ENCODE measurements around the gene SLC24A1.
A peak's percentile ranks its signal among the peaks of the same experiment; 100 is the strongest.

SLC24A1 gene

DNA sequence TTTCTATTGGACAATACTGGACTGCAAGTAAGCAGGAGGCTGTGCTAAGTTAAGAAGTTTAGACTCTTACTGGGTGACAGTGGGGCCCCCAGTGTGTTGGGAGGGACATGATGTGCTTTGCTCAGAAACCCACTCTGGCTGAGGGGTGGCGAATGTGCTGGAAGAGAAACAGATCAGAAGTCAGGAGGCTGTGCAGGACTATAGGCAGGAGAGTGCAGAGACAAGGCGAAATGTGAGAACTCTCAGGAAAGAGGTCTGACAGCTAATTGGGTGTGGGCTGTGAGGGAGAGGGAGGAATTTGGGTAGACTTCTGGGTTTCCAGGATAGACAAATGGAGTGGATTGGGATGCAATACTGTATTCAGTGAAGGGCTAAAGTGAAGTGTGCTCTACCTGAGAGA, 12.0 kb downstream of the SLC24A1 start:
- no peaks in the 10 kb centered on the region for H3K27me3 ChIP-seq (ENCODE audit: control insufficient read depth in 1 of 2, insufficient read depth in 2 of 2, low read length in 2 of 2)
- H3K4me3 ChIP-seq (ENCODE audit: low read depth in 1 of 2, low read length in 2 of 2), result no peak overlapping the region
- H3K9me3 ChIP-seq (ENCODE audit: control insufficient read depth in 1 of 2, low read length in 2 of 2), result no peaks in the 10 kb centered on the region
- H3K36me3 ChIP-seq (ENCODE audit: control insufficient read depth in 1 of 2, insufficient read depth in 2 of 2, low read length in 2 of 2), result peaks cover 0 to 1% of the 10 kb centered on the region in 2 donors
- H3K9ac ChIP-seq (ENCODE audit: low read depth in 1 of 2, low read length in 2 of 2), result no peak overlapping the region
- H3K27ac ChIP-seq (ENCODE audit: low read depth, low read length), result no peak overlapping the region
- peaks cover 3 to 5% of the 10 kb centered on the region in 2 donors for H3K4me1 ChIP-seq (ENCODE audit: control insufficient read depth in 1 of 2, insufficient read depth in 2 of 2, low read length in 2 of 2)

DNA sequence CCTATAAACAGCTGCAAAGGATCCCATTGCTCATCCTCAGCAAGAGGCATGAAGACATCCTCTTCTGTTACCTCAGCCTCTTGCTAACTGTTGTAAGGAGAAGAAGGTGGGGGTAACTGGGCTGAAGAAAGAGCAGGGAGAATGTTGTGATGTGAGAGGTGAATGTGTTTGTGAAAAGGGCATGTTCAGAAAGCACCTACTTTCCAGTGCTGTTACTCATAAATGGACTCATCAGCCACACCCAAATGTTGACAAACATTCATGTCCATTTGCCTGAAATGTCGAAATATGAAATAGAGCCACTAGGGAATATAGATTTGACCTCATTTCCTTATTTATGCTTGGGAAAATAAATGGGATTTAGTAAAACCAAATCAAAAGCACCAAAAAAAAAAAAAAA, 12.6 kb downstream of the SLC24A1 start:
- H3K4me3 ChIP-seq (ENCODE audit: low read depth in 1 of 2, low read length in 2 of 2), result no peak overlapping the region
- H3K27ac ChIP-seq (ENCODE audit: low read depth, low read length), result no peak overlapping the region
- no peak overlapping the region for H3K9ac ChIP-seq (ENCODE audit: low read depth in 1 of 2, low read length in 2 of 2)
- no peaks in the 10 kb centered on the region for H3K27me3 ChIP-seq (ENCODE audit: control insufficient read depth in 1 of 2, insufficient read depth in 2 of 2, low read length in 2 of 2)
- peaks cover 3 to 7% of the 10 kb centered on the region in 2 donors for H3K4me1 ChIP-seq (ENCODE audit: control insufficient read depth in 1 of 2, insufficient read depth in 2 of 2, low read length in 2 of 2)
- H3K36me3 ChIP-seq (ENCODE audit: control insufficient read depth in 1 of 2, insufficient read depth in 2 of 2, low read length in 2 of 2), result no peaks in the 10 kb centered on the region
- no peaks in the 10 kb centered on the region for H3K9me3 ChIP-seq (ENCODE audit: control insufficient read depth in 1 of 2, low read length in 2 of 2)

DNA sequence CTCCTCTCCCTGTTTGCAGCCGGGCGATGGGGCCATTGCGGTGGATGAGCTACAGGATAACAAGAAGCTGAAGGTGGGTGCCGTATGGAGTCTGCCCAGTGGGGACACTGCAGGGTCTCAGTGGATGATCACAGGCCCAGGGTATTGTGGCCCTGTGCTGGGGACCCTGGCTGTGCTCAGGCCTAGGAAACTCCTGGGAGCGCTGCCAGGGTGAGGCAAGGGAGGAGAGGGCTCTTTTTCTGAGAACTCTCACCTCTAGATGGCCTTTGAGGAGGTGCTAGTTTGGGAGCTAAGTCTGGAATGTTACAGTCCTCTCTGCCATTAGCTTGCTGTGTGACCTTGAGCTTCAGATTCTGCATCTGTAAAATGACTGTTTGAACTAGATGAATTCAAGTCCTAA, 16.4 kb downstream of the SLC24A1 start:
- Histone ChIP-seq H3K36me3 (ENCODE audit: control insufficient read depth in 1 of 2, insufficient read depth in 2 of 2, low read length in 2 of 2) (no peaks in the 10 kb centered on the region), H3K27me3 (ENCODE audit: control insufficient read depth in 1 of 2, insufficient read depth in 2 of 2, low read length in 2 of 2) (no peaks in the 10 kb centered on the region), H3K9me3 (ENCODE audit: control insufficient read depth in 1 of 2, low read length in 2 of 2) (no peaks in the 10 kb centered on the region), H3K4me3 (ENCODE audit: low read depth in 1 of 2, low read length in 2 of 2) (no peak overlapping the region), H3K9ac (ENCODE audit: low read depth in 1 of 2, low read length in 2 of 2) (no peak overlapping the region), H3K4me1 (ENCODE audit: control insufficient read depth in 1 of 2, insufficient read depth in 2 of 2, low read length in 2 of 2) (peaks cover 0 to 13% of the 10 kb centered on the region in 2 donors), H3K27ac (ENCODE audit: low read depth, low read length) (no peak overlapping the region)

- Histone ChIP-seq H3K27ac (ENCODE audit: low read depth, low read length) (no peak overlapping the region), H3K9ac (ENCODE audit: low read depth in 1 of 2, low read length in 2 of 2) (no peak overlapping the region), H3K27me3 (ENCODE audit: control insufficient read depth in 1 of 2, insufficient read depth in 2 of 2, low read length in 2 of 2) (no peaks in the 10 kb centered on the region), H3K4me3 (ENCODE audit: low read depth in 1 of 2, low read length in 2 of 2) (peak overlapping the region in 1 of 2 donors; percentile 7), H3K9me3 (ENCODE audit: control insufficient read depth in 1 of 2, low read length in 2 of 2) (no peaks in the 10 kb centered on the region), H3K36me3 (ENCODE audit: control insufficient read depth in 1 of 2, insufficient read depth in 2 of 2, low read length in 2 of 2) (no peaks in the 10 kb centered on the region), H3K4me1 (ENCODE audit: control insufficient read depth in 1 of 2, insufficient read depth in 2 of 2, low read length in 2 of 2) (peaks cover 0 to 13% of the 10 kb centered on the region in 2 donors)
Measured at GRCh38 chr15:65638681-65639089, 16.9 kb downstream of the SLC24A1 start.

GRCh38 chr15:65639509-65639908, 17.8 kb downstream of the SLC24A1 start:
- Histone ChIP-seq H3K9ac (ENCODE audit: low read depth in 1 of 2, low read length in 2 of 2) (no peak overlapping the region), H3K4me1 (ENCODE audit: control insufficient read depth in 1 of 2, insufficient read depth in 2 of 2, low read length in 2 of 2) (peaks cover 0 to 13% of the 10 kb centered on the region in 2 donors), H3K4me3 (ENCODE audit: low read depth in 1 of 2, low read length in 2 of 2) (no peak overlapping the region)

GRCh38 chr15:65641768-65642475, 20.2 kb downstream of the SLC24A1 start:
- Histone ChIP-seq H3K9ac (ENCODE audit: low read depth in 1 of 2, low read length in 2 of 2) (no peak overlapping the region), H3K9me3 (ENCODE audit: control insufficient read depth in 1 of 2, low read length in 2 of 2) (no peaks in the 10 kb centered on the region), H3K27ac (ENCODE audit: low read depth, low read length) (no peak overlapping the region), H3K27me3 (ENCODE audit: control insufficient read depth in 1 of 2, insufficient read depth in 2 of 2, low read length in 2 of 2) (no peaks in the 10 kb centered on the region), H3K4me3 (ENCODE audit: low read depth in 1 of 2, low read length in 2 of 2) (no peak overlapping the region), H3K36me3 (ENCODE audit: control insufficient read depth in 1 of 2, insufficient read depth in 2 of 2, low read length in 2 of 2) (no peaks in the 10 kb centered on the region), H3K4me1 (ENCODE audit: control insufficient read depth in 1 of 2, insufficient read depth in 2 of 2, low read length in 2 of 2) (peaks cover 0 to 13% of the 10 kb centered on the region in 2 donors)

More at GRCh38 chr15:65639509-65639908, 17.8 kb downstream of the SLC24A1 start:
- Histone ChIP-seq H3K9me3 (ENCODE audit: control insufficient read depth in 1 of 2, low read length in 2 of 2) (no peaks in the 10 kb centered on the region), H3K27me3 (ENCODE audit: control insufficient read depth in 1 of 2, insufficient read depth in 2 of 2, low read length in 2 of 2) (no peaks in the 10 kb centered on the region), H3K36me3 (ENCODE audit: control insufficient read depth in 1 of 2, insufficient read depth in 2 of 2, low read length in 2 of 2) (no peaks in the 10 kb centered on the region), H3K27ac (ENCODE audit: low read depth, low read length) (no peak overlapping the region)

DNA sequence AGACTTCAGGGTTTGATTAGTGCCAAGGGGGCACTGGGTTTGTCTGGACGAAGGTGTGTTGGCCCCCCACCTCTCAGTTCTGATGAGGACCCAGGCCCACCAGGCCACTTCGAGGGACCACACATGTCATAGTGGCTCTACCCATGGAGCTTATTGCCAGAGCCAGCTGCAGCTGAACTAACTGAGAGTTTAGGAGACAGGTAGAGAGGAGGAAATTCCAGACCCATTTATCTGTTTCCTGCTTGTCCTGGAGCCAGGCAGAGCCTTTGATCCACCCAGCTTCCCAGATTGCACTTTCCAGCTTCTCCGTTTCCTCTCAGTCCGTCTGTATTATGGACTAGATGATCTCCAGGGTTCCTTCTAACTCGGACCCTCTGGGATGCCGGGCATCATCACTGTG, 20.9 kb downstream of the SLC24A1 start:
- Histone ChIP-seq H3K27me3 (ENCODE audit: control insufficient read depth in 1 of 2, insufficient read depth in 2 of 2, low read length in 2 of 2) (no peaks in the 10 kb centered on the region), H3K27ac (ENCODE audit: low read depth, low read length) (no peak overlapping the region), H3K9ac (ENCODE audit: low read depth in 1 of 2, low read length in 2 of 2) (no peak overlapping the region), H3K4me1 (ENCODE audit: control insufficient read depth in 1 of 2, insufficient read depth in 2 of 2, low read length in 2 of 2) (peaks cover 0 to 13% of the 10 kb centered on the region in 2 donors), H3K4me3 (ENCODE audit: low read depth in 1 of 2, low read length in 2 of 2) (no peak overlapping the region), H3K9me3 (ENCODE audit: control insufficient read depth in 1 of 2, low read length in 2 of 2) (no peaks in the 10 kb centered on the region), H3K36me3 (ENCODE audit: control insufficient read depth in 1 of 2, insufficient read depth in 2 of 2, low read length in 2 of 2) (no peaks in the 10 kb centered on the region)

GRCh38 chr15:65644282-65644681, 22.5 kb downstream of the SLC24A1 start:
- Histone ChIP-seq H3K9ac (ENCODE audit: low read depth in 1 of 2, low read length in 2 of 2) (no peak overlapping the region), H3K9me3 (ENCODE audit: control insufficient read depth in 1 of 2, low read length in 2 of 2) (no peaks in the 10 kb centered on the region), H3K4me1 (ENCODE audit: control insufficient read depth in 1 of 2, insufficient read depth in 2 of 2, low read length in 2 of 2) (peaks cover 0 to 6% of the 10 kb centered on the region in 2 donors), H3K27ac (ENCODE audit: low read depth, low read length) (no peak overlapping the region), H3K27me3 (ENCODE audit: control insufficient read depth in 1 of 2, insufficient read depth in 2 of 2, low read length in 2 of 2) (no peaks in the 10 kb centered on the region), H3K4me3 (ENCODE audit: low read depth in 1 of 2, low read length in 2 of 2) (no peak overlapping the region), H3K36me3 (ENCODE audit: control insufficient read depth in 1 of 2, insufficient read depth in 2 of 2, low read length in 2 of 2) (no peaks in the 10 kb centered on the region)

GRCh38 chr15:65645392-65645791, 23.7 kb downstream of the SLC24A1 start:
- Histone ChIP-seq H3K9me3 (ENCODE audit: control insufficient read depth in 1 of 2, low read length in 2 of 2) (no peaks in the 10 kb centered on the region), H3K36me3 (ENCODE audit: control insufficient read depth in 1 of 2, insufficient read depth in 2 of 2, low read length in 2 of 2) (no peaks in the 10 kb centered on the region), H3K4me3 (ENCODE audit: low read depth in 1 of 2, low read length in 2 of 2) (no peak overlapping the region), H3K4me1 (ENCODE audit: control insufficient read depth in 1 of 2, insufficient read depth in 2 of 2, low read length in 2 of 2) (peaks cover 0 to 6% of the 10 kb centered on the region in 2 donors), H3K9ac (ENCODE audit: low read depth in 1 of 2, low read length in 2 of 2) (no peak overlapping the region), H3K27ac (ENCODE audit: low read depth, low read length) (no peak overlapping the region), H3K27me3 (ENCODE audit: control insufficient read depth in 1 of 2, insufficient read depth in 2 of 2, low read length in 2 of 2) (no peaks in the 10 kb centered on the region)

GRCh38 chr15:65646486-65646885, 24.7 kb downstream of the SLC24A1 start:
- Histone ChIP-seq H3K27me3 (ENCODE audit: control insufficient read depth in 1 of 2, insufficient read depth in 2 of 2, low read length in 2 of 2) (no peaks in the 10 kb centered on the region), H3K4me3 (ENCODE audit: low read depth in 1 of 2, low read length in 2 of 2) (no peak overlapping the region), H3K36me3 (ENCODE audit: control insufficient read depth in 1 of 2, insufficient read depth in 2 of 2, low read length in 2 of 2) (peaks cover 0 to 4% of the 10 kb centered on the region in 2 donors), H3K27ac (ENCODE audit: low read depth, low read length) (no peak overlapping the region), H3K4me1 (ENCODE audit: control insufficient read depth in 1 of 2, insufficient read depth in 2 of 2, low read length in 2 of 2) (peaks cover 0 to 6% of the 10 kb centered on the region in 2 donors), H3K9me3 (ENCODE audit: control insufficient read depth in 1 of 2, low read length in 2 of 2) (no peaks in the 10 kb centered on the region), H3K9ac (ENCODE audit: low read depth in 1 of 2, low read length in 2 of 2) (no peak overlapping the region)
